HG02763 (cell line): Measurements from ENCODE around the gene SEC63.
"Not testable (repeated sequence)": the region's sequence is repeated elsewhere in the genome, so short reads cannot be mapped to it uniquely, and the experiment has no call there.

ENCODE experiments used
- ATAC-seq: cut with Tn5 transposase; IDR thresholded peaks from one replicate; pipeline ENCODE4 v1.9.1; 2021; ENCODE audit warnings: mild to moderate bottlenecking, moderate library complexity; ENCODE audit not compliant: unreplicated experiment

Gene SEC63

DNA sequence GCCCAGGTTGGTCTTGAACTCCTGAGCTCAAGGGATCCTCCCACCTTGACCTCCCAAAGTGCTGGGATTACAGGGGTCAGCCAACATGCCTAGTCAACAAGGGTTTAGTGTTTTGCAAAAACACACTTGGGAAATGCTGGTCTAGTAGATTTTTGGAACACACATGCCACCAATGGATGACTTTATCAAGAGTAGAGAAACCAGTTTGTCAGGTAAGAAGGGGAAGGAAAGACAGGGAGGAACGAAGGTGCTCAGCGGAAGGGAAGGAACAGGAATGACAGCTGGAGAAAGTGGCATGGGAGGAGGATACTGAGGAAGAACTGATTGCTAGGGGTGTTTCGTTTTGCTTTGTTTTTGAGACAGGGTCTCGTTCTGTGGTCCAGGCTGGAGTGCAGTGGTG is 15.6 kb upstream of the SEC63 start:
- ATAC-seq: no peak

DNA sequence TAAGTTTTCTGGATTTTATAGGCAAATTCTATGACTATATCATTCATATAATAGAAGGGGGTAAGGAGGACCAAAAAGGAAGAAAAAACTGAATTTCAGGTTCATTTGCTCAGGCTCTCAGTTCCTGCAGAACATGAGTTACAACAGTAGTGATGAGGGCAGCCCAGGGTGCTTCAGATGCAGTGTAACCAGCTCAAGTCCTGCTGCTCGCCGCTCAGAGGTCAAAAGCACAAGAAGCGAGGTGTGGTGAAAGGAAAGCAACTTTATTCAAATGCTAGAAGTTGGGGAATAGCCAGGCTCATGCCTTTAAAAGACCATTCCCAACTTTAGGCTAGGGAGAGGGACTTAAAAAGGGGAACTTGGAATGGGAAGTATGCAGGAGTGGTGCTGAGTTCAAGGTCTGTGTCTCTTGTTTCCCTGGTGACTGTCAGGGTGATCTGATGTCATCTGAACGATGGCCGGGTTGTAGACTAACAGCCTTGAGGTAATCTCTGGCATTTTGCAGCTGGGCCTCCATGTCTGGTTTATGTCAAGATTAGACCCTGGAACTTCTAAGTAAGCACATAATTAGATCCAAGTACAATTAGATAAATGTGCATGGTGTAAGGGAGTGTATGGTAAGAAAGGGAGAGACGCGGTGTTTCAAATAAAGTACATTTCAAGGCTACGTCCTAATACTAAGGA is 14.5 kb upstream of the SEC63 start:
- no peak for ATAC-seq

DNA sequence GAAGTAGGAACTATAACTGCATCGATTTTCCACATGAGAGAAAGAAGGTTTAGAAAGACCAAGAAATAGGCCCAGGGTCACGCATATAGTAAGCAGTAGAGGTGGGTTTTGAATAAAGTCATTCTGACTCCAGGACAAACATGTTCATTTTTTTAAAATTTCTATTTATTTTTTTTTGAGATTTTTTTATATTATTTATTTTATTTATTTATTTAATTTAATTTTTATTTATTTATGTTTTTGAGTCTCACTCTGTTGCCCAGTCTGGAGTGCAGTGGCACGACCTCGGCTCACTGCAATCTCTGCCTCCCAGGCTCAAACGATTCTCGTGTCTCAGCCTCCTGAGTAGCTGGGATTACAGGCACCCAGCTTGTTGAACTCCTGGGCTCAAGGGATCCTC is 13.2 kb upstream of the SEC63 start:
- no peak for ATAC-seq

DNA sequence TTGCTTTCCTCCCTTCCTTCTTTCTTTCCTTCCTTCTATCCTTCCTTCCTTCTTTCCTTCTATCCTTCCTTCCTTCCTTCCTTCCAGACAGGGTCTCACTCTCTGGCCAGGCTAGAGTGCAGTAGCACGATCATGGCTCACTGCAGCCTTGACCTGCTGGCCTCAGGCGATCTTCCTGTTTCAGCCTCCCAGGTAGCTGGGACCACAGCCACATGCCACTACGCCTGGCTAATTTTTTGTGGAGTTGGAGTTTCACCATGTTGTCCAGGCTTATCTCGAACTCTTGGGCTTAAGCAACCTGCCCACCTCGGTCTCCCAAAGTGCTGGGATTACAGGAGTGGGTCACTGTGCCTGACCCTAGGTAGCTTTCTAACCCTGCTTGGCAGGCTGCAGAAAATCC is 12.2 kb upstream of the SEC63 start:
- ATAC-seq: no peak

DNA sequence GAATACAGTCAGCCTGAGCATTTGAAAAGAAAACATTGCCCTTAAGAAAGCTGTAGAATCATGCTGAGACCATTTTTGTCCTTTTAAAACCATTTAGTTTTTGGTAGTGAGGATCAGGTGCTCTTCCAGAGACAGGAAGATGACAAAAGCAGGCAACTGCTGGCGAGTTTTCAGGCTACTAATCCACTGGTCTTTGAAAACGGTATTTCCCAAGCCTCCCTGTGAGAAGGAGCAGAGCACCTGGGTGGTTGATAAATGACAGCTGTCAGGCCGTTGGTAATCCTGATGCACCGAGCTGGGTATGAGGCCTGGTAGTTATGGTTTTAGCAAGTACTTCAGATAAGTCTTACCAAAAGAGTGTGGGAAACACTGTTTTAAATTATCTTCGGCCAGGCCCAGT is 10.1 kb upstream of the SEC63 start:
- ATAC-seq: no peak

DNA sequence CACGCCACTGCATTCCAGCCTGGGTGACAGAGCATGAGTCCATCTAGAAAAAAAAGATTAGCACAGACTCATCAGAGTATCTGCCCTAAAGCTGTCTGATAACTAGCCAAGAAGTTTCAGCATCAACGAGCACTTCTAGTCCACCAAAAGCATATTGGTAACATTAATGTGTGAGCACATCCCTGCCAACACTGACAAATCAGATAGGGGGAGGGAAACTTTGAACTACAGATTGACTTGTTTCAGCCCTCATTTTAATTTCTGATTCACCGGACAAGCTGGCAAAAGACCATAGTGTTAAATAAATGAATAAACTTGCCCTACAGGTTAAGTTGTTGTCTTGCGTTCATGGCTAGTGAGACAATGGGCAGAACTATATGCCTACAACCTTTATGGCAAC is 7.7 kb upstream of the SEC63 start:
- ATAC-seq: no peak

DNA sequence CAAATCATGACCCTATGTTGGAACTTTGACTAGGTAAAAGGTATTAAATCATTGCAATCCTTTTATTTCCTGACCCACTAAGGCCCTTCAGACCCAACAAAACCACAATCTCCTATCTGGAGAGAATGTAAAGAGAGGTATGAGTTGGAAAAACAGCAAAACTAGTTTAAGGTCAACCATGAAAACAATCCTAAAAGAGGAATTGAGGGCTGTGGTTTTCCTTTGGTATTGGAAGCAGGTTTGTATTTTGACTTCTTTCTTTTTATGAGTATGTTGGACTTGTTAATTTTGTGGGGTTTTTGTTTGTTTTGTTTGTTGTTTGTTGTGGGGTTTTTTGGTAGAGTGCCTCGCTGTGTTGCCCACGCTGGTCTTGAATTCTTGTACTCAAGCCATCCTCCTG is 4.7 kb upstream of the SEC63 start:
- no peak for ATAC-seq

DNA sequence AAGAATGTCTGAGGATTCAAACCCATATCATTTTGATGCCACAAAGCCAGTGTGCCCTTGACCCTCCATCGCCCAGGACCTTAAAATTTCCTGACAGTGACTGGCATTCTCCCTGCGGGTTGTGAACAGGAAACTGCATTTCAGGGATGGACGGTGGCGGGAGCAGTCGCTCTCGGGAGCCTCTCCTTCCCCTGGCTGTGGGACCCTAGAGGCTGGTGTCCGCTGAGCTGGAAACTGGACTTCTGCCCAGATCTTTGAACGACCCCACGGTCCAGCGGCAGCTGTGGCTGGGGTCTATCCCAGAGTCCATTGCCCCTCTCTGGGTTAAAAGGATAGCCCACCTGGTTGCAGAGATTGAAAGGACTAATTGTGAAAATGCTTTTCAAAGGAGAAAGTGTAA is 1.4 kb upstream of the SEC63 start:
- no peak for ATAC-seq

DNA sequence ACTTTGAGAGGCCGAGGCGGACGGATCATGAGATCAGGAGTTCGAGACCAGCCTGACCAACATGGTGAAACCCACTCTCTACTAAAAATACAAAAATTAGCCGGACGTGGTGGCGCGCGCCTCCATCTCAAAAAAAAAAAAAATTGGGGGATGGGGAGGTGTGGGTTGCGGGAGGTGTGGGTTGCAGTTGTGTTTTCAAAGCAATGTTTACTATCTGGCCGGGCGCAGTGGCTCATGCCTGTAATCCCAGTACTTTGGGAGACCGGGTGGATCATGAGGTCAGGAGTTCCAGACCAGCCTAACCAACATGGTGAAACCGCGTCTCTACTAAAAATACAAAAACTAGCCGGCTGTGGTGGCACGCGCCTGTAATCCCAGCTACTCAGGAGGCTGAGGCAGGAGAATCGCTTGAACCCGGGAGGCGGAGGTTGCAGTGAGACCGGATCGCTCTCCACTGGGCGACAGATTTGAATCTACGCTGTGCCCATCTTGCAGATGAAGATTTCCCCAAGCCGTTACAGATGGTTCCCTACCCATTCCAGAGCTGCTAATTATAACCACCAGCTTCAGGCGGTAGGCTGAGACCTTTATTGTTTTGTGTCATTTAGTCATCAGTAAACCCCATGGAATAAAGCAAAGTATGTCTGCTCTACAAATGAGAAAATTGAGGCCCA is 818 bp upstream of the SEC63 start:
- not testable (repeated sequence) for ATAC-seq

DNA sequence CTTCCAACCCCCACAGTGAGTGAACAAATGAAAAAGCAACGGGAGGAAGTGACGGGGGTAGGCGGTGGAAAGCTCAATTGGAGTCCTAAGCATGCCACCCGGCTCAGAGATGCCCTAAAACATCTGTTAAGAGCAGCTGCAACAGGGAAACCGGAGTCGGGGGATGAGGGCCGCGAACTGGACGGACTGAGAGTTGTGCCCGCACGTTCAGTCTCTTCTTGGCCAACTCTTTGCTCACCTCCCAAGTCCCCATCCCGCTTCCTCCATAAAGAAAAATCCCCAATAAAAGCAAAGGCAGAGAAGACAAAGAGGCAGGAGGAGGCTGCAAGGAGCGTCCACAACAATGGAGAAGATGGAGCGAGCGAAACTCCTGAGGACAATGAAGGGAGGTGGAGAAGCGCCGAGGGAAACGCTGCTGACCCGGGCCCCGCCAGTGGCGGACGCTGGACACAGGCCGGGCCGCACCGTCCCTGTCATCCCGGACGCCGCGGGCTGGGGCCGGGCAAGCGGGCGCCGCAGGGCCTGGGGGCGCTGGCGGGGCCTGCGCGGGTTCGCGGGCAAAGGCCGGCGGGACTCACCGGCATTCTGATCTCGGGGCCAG is 600 bp downstream of the SEC63 start:
- peak; percentile 21 for ATAC-seq

DNA sequence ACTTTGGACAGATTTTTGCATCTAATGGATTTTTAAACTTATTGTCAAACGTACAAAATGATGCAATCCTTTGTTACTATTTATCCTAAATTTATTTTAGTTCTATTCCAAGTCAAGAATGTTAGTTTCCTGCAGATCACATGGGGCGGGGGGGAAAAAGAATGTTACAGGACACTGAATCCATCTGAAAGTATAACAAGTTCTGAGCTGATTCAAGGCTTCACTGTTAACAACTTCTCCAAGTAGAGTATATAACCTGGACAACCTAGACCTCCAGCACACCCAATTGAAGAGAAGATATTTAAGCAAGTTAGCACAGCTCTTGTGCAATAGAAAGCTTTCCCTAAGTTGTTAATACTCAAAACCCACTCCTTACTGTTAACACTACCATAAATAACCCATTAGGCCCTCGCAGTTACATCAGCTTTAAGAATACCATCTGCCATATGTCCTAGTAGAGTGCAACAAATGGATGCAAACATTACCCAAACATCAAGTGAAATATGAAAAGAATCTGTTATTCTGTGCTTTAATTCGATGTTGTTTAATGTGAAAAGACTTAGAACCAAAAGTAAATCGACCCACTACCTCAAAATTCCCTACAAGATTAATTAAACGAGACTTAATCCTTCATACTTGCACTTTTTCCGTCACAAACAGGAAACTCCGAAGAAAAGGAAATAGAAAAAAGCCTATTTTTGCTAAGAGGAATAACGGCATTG is 1.3 kb downstream of the SEC63 start:
- ATAC-seq: no peak

DNA sequence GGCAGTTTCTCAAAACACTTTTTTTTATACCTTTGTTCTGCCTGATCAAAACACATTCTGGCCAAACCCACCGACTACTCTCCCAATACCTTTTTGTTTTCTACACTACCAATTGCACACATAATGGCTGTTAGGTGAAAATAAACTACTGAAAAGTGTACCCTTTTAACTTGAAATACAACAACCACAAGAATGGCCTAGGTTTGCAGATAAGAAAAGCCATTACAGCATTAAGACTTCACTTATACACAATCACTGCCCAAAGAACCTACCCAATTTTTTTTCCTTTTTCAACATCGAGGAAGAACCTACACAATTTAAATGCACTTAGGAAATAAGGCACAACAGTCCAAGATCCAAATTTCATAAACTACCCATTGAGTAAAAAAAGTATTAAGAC is 1.8 kb downstream of the SEC63 start:
- ATAC-seq: no peak

DNA sequence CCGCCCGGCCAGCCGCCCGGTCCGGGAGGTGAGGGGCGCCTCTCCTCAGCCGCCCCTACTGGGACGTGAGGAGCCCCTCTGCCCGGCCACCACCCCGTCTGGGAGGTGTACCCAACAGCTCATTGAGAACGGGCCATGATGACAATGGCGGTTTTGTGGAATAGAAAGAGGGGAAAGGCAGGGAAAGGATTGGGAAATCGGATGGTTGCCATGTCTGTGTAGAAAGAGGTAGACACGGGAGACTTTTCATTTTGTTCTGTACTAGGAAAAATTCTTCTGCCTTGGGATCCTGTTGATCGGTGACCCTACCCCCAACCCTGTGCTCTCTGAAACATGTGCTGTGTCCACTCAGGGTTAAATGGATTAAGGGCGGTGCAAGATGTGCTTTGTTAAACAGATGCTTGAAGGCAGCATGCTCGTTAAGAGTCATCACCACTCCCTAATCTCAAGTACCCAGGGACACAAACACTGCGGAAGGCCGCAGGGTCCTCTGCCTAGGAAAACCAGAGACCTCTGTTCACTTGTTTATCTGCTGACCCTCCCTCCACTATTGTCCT is 4.1 kb downstream of the SEC63 start:
- ATAC-seq: not testable (repeated sequence)

DNA sequence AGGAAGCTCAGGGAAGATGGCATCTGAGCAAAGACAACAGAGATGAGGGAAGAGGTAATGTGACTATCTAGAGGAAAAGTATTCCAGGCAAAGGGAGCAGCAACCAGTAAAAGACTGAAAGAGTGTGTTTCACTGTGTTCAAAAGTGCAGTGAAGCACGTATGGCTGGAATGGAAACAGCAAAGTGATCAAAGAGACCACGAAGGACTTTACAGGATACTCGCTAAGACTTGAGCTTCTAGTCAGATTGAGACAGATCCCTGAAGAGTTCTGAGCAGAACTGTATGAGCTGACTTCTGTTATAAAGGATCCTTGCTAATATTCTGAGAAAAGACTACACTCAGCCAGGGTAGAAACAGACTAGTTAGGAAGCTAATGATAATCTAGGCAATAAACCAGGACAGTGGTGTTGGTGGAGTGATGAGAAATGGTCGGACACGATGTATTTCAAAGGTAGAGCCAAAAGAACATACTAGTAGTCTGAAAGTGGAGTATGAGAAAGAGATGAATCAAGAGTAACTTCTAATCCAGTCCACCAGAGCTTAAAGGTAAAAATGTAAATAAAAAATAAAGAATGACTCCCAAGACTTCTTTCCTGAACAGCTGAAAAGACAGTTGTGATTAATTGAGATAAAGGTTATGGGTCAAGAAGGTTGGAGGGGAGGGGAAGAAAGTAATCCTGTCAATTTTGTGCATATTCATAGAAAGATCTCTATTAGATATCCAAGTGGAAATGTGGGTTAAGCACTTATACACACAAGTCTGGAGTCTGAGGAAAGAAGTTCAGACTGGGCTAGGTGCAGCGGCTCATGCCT is 14.2 kb downstream of the SEC63 start:
- ATAC-seq: no peak

DNA sequence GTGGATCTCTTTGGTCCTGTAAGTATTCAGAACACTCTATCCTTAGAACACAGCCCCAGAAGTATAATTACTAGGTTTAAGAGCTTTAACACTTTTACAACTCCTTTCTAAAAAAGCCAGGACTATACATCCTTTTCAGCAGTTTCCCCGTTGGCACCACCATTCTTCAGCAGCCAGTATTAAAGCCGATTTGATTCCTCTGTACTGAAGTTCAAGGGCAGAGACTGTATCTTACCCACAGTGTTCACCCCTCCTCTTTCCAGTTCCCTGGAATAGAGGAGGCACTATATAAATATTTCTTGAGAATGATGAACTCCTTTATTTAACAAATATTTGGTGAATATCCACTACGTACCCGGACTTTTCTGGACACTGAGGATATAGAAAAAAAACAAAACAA is 15.9 kb downstream of the SEC63 start:
- no peak for ATAC-seq

DNA sequence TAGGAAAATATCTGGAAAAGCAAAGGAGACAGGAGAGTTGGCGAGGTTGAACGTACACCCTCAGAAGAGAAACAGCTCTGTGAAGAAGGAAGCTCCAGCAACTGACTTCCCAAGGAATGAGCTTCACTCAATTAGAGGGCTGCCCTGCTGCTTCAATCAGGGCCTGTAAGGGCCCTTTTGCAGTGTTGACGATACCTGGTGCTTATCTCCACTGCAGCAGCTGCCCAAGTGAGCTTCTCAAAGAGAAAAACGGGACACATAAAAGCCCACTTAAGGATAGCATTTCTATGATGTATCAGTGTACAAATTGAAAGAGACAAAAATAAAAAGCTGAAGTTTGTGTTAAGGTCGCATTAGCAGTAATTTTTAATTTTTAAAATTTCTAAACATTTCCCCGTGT is 16.4 kb downstream of the SEC63 start:
- ATAC-seq: no peak

DNA sequence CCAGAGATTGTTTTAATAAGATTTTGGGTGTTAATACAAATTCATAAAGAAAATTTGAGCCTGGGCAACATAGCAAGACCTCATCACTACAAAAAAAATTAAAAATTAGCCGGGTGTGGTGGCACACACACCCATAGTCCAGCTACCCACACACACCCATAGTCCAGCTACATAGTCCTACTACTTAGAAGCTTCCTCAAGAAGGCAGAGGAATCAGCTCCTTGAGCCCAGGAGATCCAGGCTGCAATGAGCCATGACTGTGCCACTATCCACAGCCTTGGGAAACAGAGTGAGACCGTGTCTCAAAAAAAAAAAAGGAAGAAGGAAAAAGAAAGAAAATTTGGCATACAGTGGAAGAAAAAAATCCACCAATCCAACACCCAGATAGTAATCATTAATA is 16.8 kb downstream of the SEC63 start:
- ATAC-seq: no peak

DNA sequence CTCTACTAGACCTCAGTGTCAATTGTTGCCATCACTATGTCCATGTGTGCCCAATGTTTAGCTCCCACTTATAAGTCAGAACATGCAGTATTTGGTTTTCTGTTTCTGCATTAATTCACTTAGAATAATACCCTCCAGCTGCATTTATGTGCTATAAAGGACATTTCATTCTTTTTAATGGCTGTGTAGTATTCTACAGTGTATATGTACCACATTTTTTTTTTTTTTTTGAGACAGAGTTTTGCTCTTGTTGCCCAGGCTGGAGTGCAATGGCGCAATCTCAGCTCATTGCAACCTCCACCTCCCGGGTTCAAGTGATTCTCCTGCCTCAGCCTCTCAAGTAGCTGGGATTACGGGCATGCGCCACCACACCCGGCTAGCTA is 21.1 kb downstream of the SEC63 start:
- ATAC-seq: not testable (repeated sequence)

DNA sequence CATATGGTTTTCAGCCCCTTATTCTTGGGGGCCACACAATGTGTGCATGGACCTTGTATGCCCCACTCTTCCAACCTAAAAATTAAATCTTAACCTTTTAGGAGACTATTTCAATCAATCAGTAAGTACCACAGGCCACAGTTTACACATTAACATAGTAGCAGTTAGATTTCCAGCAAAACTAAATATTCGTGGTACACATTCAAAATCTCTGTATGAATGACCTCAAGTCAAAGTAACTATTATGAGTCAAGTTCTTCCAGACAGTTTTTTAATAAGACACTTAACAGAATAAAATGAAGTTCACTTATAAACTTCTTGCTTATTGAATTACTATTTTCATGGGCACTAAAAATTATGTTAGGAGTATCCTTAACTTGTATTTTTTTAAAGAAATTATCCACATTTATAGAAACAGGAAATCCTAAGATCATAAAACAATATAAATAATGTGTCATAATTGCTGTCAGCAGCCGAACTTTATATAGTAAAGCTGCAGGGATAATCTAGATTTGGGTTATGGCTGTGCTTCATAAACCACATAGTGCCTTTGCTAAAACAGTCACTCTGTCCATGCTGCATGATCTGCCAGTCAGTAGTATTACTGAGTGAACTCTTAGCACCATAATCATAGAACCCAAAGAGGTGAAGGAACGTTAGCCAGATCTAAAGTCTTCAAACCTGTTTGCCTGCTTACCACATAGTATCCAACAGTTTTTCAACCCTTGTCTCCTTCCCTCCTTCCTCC is 21.7 kb downstream of the SEC63 start:
- ATAC-seq: no peak

DNA sequence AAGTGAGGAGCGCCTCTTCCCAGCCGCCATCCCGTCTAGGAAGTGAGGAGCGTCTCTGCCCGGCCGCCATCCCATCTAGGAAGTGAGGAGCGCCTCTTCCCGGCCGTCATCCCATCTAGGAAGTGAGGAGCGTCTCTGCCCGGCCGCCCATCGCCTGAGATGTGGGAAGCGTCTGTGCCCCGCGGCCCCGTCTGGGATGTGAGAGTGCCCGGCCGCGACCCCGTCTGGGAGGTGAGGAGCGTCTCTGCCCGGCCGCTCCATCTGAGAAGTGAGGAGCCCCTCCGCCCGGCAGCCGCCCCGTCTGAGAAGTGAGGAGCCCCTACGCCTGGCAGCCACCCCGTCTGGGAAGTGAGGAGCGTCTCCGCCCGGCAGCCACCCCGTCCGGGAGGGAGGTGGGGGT is 23.8 kb downstream of the SEC63 start:
- ATAC-seq: not testable (repeated sequence)
